NK-92 (cell line): ENCODE data around the gene GGT5.
"Not testable (repeated sequence)": the region's sequence is repeated elsewhere in the genome, so short reads cannot be mapped to it uniquely, and the experiment has no call there.

Experiments
- DNase-seq: peaks from one replicate; lab custom pipeline; 2025; ENCODE audit not compliant: unreplicated experiment; lab: John Stamatoyannopoulos, UW

Gene GGT5, protein sequence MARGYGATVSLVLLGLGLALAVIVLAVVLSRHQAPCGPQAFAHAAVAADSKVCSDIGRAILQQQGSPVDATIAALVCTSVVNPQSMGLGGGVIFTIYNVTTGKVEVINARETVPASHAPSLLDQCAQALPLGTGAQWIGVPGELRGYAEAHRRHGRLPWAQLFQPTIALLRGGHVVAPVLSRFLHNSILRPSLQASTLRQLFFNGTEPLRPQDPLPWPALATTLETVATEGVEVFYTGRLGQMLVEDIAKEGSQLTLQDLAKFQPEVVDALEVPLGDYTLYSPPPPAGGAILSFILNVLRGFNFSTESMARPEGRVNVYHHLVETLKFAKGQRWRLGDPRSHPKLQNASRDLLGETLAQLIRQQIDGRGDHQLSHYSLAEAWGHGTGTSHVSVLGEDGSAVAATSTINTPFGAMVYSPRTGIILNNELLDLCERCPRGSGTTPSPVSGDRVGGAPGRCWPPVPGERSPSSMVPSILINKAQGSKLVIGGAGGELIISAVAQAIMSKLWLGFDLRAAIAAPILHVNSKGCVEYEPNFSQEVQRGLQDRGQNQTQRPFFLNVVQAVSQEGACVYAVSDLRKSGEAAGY

GRCh38 chr22:24245030-24245431, at the start of gene GGT5:
GGT5 (minus strand) TSS chr22:24245082; CDS start chr22:24244725, 357 bp downstream.
- DNase-seq = not testable (repeated sequence)

DNA sequence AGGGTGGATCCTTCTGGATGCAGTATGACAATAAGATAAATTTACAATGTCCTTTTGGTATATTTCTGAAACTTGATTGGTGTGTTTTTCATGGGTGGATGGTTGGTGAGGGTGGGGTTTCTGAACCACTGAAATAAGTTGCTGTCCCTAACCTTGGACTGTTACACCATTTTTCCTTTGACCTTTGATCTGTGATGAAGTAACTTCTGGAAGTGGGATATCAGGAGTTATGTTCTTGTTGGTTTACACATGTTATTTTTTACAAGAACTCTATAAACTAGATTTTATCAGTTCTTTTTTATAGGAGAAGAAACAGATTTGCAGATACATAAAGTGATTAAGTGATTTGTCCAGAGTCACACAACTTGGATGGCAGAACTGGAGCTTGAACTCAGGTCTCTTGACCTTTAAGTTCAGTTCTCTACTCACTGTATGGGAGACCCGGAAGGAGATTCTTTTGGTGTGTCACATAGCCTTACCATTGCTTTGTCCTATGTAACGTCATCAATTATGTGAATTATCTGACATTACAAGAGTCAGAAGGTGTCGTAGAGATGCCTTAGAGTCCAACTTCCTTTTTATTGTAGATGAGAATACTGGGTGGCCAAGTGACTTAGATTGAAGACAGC, 47.4 kb upstream of the GGT5 start:
- not testable (repeated sequence) for DNase-seq

DNA sequence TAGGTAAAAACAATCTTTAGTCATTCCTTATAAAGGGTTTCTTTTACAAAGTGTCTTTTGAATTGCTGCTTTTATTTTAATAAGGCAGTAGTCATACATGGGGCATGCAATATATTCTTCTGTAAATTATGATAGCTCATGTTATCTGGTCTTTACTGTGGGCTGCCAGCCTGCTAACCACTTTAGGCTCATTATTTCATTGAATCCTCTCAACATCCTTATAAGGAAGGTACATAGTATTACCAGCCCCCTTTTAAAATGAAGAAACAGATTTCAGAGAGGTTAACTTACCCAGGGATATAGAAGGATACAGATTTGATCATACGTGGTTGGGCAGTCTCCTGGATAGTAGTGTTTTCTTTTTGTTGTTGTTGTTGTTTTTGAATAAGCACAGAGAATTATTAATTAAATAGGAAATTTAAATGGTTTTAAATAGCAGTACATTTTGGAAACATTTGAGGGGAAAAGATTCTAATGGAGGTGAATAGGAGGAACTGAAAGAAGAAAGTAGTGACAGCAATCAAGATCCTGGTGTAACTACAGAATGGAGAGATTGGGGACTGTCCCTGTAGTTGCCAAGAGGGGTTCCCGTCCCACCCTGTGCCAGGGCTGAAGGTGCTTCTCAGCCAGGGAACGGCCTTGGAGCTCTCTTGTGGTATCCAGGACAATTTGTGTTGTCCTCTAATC, 46.8 kb upstream of the GGT5 start:
- no peak for DNase-seq

- no peak for DNase-seq
Measured at GRCh38 chr22:24290459-24290858, 45.6 kb upstream of the GGT5 start.

- no peak for DNase-seq
Measured at GRCh38 chr22:24289741-24290163, 44.9 kb upstream of the GGT5 start.

- no peak for DNase-seq
Measured at GRCh38 chr22:24289114-24289513, 44.2 kb upstream of the GGT5 start.

GRCh38 chr22:24287801-24288200, 42.9 kb upstream of the GGT5 start:
- not testable (repeated sequence) for DNase-seq

DNA sequence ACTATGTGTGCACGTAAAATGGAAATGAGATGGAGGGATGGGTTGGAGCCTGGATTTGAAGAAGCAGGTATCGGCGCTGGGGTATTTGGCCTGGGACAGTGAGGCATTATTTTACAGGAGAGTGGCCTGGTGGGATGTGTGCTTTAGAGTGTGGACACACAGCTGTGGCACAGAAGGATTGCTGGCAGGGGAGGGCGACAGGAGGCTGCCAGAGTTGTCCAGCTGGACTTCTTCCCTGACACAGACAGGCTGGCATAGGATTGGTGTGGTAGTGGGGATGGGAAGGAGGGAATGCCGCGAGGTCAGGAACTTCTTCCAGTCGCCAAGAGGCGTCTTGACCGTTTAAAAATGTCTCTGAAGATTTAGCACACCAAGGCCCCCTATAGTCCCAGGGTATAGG, 42.3 kb upstream of the GGT5 start:
- DNase-seq = not testable (repeated sequence)

GRCh38 chr22:24285245-24285644, 40.4 kb upstream of the GGT5 start:
- no peak for DNase-seq

GRCh38 chr22:24284747-24285203, 39.9 kb upstream of the GGT5 start:
- DNase-seq = no peak

- DNase-seq = no peak
Measured at GRCh38 chr22:24282401-24282800, 37.5 kb upstream of the GGT5 start.

- not testable (repeated sequence) for DNase-seq
Measured at GRCh38 chr22:24280363-24280762, 35.5 kb upstream of the GGT5 start.

DNA sequence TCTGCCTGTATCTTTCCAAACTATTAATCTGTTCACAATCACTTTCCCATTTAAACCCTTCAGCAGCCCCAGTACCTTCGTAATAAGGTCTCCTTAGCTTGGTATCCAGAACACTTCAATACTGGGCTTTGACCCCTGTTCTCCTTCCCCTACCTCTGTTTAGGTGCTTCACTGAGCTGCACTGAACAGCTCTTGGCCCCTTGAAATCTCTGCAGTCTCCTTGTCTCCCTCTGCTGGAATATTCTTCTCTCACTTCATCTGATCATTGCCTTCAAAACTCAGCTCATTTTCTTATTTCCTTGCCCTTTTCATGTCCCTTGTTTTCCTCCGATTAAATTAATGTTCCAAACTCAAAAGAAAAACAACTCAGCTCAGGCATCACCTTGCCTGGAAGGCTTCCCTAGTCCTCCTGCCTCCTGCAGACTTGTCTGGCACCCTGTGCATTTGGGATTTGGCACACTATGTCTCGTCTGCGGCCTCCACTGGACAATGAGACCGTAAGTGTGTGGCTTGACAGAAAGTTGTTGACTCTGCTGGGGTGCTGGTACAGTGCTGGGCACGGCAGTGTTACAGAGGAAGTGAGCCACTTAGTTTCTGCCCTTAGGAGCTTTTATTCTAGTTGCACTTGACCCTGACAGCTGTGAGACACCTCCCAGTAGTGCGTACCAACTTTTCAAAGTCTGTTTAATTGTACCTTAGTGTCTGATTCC, 30.0 kb upstream of the GGT5 start:
- DNase-seq = not testable (repeated sequence)

DNA sequence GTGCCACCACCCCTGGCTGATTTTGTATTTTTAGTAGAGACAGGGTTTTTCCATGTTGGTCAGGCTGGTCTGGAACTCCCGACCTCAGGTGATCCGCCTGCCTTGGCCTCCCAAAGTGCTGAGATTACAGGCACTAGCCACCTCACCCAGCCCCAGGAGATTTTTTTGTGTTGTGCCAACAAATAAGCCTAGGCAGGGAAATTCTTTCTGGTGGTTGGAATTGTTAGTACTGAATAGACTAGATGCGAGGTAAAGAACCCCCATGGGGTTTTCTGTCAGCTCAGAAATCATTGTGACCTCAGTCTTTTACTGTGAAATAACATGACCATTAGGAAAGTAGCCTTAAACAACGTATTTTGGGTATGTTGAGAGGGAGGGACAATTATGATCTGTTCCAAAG, 29.0 kb upstream of the GGT5 start:
- DNase-seq = not testable (repeated sequence)

- DNase-seq = not testable (repeated sequence)
Measured at GRCh38 chr22:24273031-24273430, 28.1 kb upstream of the GGT5 start.

- DNase-seq = no peak
Measured at GRCh38 chr22:24271386-24271854, 26.5 kb upstream of the GGT5 start.

DNA sequence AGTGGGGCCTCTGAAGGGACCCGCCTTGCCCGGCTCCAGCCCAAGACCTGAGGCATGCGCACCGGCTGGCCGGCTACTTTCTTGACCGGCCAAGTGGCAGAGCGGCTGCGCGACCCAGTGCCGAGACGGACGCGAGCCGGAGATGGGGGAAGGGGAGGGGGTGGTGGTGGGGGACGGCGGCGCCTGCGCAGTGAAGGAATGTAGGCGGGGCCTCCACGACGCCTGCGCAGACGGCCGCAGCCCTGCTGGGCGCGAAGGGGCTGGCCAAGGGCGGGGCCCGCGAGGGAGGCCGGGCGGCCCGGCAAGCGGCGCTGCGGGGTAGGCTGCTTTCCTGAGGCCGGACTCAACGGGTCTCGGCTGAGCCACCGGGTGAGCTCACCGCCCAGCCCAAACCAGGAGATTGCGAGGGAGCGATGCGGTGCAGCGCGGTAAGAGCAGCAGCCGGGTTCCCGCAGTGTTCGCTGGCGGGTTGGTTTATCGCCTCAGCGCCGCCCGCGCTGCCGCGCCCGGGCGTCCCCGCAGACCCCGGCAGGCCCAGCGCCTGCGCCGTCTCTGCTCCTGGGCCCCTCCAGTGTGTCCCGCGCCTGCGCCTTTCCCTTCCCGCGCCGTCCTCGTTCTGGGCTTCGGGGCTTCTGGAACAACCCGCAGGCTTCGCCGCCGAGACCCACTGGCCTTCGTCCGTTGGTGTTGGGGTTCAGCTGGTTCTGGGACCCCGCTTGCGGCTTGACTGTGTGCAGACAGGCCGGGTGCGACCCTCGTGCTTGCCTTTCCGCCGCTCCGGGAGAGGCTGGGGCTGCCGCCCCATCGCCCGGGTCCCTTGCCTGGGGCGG, 25.9 kb upstream of the GGT5 start, which contains the start of gene SPECC1L:
SPECC1L (plus strand) TSS at position 276 of the 830 bp plus-strand sequence. CDS start 31,401 bp downstream, outside the sequence.
- DNase-seq = peak; percentile 50

- not testable (repeated sequence) for DNase-seq
Measured at GRCh38 chr22:24266495-24266894, 21.6 kb upstream of the GGT5 start.

DNA sequence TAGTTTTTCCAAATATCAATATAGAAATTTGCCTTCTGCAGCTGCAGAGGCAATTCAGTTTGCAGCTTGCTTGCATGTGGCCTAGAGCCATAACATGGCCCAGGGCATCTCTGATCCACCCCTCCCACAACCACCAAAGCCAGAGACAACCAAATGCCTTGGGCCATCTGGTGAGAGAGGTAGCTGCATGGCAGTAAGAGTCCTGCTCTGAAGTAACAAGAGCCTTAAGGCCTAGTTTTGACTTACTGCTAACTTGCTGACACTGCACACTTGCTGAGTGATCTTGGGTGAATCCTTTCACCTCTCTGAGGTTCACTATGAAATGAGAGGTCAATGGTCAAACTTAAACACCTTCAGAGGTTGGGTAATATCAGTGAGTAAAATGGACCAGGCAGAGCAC, 20.9 kb upstream of the GGT5 start:
- no peak for DNase-seq
